ENCODE results near the gene MRPL40.

The MRPL40 gene

DNA sequence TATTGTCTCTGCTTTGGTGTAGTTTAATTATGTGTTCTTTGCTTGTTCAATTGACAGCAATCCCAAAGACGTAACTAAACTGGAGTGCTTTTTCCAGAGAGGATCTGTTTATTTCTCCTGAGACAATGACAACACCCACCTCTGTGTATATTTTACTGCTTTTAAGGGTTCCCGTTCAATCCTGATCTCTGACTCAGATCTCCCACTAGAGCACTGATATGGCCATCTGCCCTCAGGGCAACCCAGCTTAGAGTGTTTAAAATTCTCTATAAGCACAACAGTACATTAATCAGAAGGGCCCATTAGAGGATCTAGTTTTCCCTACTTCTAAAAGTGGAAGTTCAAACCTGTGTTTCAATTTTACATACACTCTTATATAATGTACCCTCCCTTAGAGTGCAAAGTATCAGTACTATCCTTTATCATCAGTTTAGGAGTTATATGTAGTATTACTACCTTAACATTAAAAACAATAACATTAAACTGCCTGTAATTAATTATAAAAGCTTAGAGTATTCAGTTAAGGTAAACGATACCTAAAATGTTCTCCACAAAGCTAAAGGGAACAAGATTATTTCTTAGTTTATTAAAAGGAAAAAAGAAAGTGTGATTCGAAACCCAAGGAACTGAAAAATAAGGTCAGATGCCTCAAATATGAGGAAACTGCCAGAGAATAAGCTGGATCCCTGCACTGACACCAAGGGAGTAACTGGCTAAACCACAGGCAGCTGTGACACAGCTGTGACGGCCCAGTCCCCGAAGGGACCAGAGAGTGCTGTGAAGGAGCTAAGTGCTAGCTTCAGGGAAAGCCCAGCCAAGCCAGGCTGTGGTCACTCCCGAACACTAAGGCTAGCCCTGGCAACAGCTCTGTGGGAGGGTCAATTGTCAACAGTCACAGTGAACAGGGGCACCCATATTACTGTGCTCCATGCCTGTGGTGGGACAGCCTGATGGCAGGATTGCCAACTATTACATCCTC lies 31.4 kb downstream of the MRPL40 start:
- no peak for DNase-seq

DNA sequence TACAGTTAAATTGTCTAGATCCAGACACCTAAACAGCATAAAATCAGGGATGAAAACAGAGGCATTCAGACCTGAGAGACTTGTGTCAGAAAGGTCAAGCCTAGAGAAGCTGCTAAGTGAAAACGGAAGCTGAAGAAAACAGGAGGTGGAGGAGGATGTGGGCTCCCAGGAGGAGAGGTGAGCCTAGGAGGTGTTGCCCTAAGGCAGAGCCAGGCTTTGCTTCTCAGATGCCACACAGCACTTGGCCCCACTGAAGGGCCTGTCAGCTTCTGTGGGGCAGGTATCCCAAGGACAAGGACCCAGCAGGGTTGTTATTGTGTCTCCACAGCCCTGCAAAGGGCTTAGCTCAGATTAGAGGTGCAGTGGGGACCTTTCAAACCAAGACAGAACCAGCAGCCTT lies 32.2 kb downstream of the MRPL40 start:
- DNase-seq = no peak

- DNase-seq = no peak
Observed at GRCh38 chr22:19464975-19465374, 32.6 kb downstream of the MRPL40 start.

DNA sequence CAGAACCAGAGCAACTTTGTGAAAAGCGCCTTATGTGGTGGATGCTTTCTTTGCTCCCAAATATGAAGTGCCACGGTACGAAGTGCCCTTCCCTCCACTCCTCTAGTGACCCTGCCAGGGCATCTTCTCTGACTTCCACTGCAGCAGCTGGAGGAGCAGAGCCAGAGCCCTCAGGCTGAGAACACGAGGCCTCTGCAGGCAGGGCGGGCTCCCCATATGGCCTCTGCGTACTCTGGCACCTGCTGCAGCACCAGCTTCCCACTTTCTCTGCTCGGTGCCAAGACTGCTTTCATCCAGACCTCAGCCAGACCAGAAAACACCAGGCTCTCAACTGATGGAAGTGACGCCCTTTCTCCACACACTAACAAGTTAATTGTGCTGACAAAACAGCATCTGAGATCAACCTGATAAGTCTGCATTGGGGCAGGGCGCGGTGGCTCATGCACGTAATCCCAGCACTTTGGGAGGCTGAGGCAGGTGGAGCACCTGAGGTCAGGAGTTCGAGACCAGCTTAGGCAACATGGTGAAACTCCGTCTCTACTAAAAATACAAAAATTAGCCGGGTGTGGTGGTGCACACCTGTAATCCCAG lies 33.9 kb downstream of the MRPL40 start:
- no peak for DNase-seq

GRCh38 chr22:19466848-19467752 lies 34.8 kb downstream of the MRPL40 start:
- DNase-seq = no peak

GRCh38 chr22:19467912-19468311 lies 35.6 kb downstream of the MRPL40 start:
- DNase-seq = no peak

DNA sequence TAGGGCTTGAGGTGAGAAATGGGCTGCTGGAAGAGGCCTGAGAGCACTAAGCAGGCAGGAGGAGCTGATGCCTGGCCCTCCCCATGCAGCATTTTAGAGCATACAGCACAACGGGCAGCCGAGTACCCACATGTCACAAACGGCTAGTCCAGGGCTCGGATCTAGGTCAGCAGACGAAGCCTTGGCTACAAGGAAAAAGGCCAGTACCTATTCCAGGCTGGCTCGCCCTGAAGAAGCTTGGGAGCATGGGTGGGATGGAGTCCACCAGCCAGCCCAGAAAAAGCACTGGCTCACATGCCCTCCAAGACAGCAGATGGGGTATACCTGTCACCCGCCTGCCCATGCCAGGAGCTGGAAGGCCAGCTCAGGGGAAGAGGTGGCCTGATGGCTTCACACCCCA lies 37.1 kb downstream of the MRPL40 start:
- DNase-seq = no peak

DNA sequence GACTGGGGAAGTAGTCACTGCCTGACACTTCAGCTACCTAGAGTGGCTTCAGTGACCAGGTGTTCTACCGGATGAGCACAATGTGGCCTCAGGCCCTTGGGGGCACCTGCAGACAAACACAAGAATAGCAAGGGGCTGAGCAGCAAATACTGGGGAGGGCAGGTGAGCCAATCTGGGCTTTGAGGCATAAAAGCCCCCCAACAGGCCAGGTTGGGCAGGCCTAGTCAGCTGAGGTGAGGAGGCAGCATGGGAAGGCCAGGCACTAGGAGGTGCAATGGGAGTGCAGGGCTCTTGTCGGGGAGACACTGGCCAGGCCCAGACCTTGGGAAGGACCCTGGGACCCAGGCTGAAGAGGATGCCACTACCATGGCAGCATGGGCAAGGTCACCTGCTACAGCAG lies 37.7 kb downstream of the MRPL40 start:
- no peak for DNase-seq

- DNase-seq = no peak
Observed at GRCh38 chr22:19471572-19471971, 39.2 kb downstream of the MRPL40 start.

GRCh38 chr22:19472233-19472632 lies 39.9 kb downstream of the MRPL40 start:
- DNase-seq = no peak

DNA sequence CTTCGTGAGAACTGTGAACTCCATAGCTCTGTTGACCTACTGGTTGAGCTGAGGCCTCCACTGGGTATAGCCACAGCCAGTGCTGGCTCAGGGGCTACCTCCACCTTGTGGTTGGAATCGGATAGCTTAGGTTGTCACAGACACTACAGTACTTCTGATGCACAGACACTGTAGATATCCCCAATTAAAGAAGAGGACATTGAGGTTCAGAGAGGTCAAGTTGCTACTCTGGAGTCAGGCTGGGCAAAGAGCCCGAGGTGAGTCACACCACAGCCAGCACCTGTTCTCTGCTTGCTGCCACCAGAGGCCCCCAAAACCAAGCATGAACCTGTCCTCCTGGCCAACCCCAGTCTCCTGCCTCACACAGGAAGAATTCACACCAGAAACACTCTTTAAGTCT lies 41.2 kb downstream of the MRPL40 start:
- no peak for DNase-seq

GRCh38 chr22:19476023-19476422 lies 43.7 kb downstream of the MRPL40 start:
- no peak for DNase-seq

DNA sequence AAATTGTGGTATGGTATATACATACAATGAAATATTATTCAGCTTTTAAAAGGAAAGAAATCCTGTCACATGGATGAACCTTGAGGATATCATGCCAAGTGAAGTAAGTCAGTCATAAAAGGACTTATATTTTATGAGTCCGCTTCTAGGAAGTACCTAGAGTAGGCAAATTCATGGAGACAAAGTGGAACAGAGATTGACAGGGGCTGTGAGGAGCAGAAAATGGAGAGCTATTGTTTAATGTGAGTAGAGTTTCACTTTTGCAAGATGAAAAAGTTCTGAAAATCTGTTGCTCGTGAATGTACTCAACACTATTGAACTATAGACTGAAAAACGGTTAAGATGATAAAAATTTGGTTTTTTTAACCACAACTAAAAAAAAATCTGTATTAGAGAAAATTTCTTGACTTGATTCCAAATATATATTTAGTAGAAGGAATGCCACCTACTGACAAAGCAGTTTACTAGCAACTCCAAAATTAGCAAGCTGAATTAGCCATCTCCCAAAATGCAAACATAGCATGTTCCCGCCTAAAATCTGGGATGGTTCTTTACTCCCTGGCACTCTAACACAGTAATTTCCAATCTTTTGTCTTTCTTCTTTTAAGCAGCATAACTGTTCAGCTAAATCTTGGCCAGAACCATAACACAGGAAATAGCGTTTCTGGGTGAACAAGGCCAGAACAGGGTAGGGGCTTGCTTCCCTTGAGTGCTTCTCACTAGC lies 45.1 kb downstream of the MRPL40 start:
- DNase-seq = no peak

GRCh38 chr22:19478045-19478900 lies 45.9 kb downstream of the MRPL40 start:
- peak; percentile 16 to 28 for DNase-seq

DNA sequence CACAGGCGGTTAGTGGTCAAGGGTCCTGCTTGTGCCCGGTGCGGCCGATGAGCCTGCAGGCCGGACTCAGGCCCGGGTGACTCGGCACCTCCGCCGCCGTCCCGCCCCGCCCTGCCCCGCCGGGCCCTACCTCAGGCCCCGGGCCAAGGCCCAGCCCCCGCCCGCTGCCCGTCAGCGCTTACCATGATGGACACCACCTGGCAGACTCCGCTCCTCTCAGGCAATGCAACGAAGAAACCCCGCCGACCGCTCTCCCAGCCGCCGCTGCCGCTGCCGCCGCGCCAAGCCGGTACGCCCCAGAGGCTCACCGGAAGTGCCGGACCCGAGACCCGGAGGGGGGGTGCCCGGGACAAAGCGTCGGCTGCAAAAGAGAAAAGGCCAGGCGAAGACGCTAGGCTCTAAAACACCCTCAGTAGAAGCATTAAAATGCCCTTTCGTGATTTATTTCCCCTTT lies 46.6 kb downstream of the MRPL40 start, which contains the start of gene UFD1:
Gene UFD1 (minus strand): TSS at position 293 of the 454 bp plus-strand sequence. CDS start 108 bp downstream, at position 185.
- peak; percentile 79 to 82 for DNase-seq

DNA sequence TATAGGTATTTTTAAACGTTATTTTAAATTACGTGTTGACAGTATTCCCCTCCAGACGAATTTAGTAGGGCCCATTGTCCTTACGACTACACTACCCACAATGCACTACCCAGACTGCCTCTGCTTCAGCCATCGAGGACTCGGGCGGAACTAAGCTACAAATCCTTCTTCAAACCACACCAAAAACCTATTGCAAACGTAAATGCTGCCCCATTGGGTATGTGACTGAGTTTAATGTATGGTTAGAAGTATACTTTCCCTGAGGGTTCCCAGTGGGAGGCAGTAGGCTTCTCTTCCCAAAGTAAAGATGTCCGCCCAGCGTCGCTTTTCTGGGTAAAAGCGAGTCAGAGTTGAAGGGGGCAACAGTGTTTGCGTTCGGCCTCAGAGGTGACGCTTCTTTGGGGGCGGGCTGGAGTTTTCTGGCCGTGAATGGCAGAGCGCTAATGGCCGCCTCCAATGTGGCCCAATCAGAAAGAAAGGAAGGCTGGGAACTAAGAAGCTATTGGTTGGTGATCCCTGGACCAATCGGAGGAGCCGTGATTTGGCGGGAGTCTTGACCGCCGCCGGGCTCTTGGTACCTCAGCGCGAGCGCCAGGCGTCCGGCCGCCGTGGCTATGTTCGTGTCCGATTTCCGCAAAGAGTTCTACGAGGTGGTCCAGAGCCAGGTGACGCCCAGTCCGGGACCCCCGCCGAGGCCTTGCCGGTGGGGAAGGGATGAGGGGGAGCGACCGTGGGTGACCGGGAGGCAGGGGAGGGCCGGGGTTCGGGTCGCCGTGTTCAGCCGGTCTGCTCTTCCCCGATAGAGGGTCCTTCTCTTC lies 47.2 kb downstream of the MRPL40 start, which contains the start of gene CDC45:
Gene CDC45 (plus strand): TSS at position 566 of the 818 bp plus-strand sequence. CDS start 49 bp downstream, at position 615.
- DNase-seq = peak; percentile 92 to 94

DNA sequence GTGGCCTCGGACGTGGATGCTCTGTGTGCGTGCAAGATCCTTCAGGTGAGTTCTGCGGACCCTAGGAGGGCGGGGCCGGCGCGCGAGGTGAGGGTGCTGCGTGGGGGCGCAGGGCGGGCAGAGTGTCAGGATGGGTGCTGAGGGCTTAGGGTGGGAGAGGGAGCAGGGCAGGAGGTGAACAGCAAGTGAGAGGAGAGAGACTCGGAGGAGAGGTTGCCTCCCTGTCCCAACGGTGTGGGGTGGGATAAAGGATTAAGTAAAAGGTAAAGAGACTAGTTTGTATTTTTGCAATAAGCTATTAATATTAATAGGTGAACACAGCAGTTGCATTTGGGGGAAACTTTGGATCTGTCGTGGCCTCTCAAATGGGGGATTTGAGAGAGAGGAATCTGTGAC lies 47.8 kb downstream of the MRPL40 start:
- DNase-seq = peak in 1 of 2 donors; percentile 33

GRCh38 chr22:19480789-19481188 lies 48.4 kb downstream of the MRPL40 start:
- no peak for DNase-seq

DNA sequence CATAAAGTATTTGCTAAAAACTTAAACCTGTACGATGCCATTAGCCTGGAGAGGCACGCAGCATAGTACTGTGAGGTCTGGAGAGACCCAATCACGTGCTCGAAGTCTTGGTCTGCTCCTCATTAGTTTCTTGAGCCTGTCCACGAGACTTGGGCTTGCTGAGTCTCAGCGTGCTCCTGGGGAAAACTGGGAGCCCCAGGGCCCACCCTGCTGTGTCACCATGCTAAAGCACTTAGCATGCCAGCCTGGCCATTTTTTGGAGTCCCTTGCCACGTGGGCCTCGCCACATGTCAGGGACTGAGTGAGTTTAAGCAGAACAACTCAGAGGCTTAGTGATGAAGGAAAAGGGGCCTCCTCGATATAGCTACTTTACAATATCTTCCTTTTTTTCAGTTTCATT lies 50.0 kb downstream of the MRPL40 start:
- no peak for DNase-seq
